ENCODE data around the gene ADAMTS6.

ADAMTS6 gene

DNA sequence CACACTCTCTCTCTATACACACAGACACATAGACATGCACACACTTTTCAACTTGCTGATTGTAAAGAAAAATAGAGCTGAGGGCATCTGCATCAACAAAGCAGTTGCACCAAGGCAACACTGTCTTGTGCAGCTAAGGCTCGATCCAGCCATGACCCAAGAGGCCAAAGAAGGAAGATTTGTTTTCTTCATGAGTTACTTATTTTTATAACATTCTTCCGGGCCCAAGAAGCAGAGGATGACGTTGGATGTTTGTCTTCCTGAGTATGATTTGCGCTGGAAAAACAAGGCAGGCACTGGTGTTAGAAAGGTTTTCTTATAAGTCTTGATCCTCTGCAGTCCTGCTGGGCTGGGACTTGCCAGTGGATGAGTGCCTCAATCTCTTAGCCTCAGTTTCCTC is 344.1 kb downstream of the ADAMTS6 start:
- DNase-seq: no peak
- H3K4me3 ChIP-seq (ENCODE audit: low read depth, low read length): no peak overlapping the region
- no peak overlapping the region for H3K27ac ChIP-seq (ENCODE audit: low read depth, low read length)
- H2AK5ac ChIP-seq (ENCODE audit: low read length): no peak overlapping the region
- no peak overlapping the region for H2BK5ac ChIP-seq (ENCODE audit: low read depth, low read length, poor library complexity)
- no peak overlapping the region for H3K4me2 ChIP-seq (ENCODE audit: low read length)
- no peak overlapping the region for H3K14ac ChIP-seq (ENCODE audit: low read length)
- peaks cover 2% of the 10 kb centered on the region for H3K9me3 ChIP-seq (ENCODE audit: insufficient read depth, low read depth, low read length)
- peaks cover 2 to 7% of the 10 kb centered on the region in 2 experiments for H3K4me1 ChIP-seq (ENCODE audit: control insufficient read depth in 1 of 2, insufficient read depth in 2 of 2, low read length in 2 of 2)
- H3K79me1 ChIP-seq (ENCODE audit: low read length): peaks cover 21% of the 10 kb centered on the region
- H3K79me2 ChIP-seq (ENCODE audit: control insufficient read depth, insufficient read depth, low read length, poor library complexity): no peaks in the 10 kb centered on the region
- H3K18ac ChIP-seq (ENCODE audit: low read length): no peak overlapping the region
- no peak overlapping the region for H4K8ac ChIP-seq (ENCODE audit: low read depth, low read length)
- H2BK120ac ChIP-seq (ENCODE audit: insufficient read depth, low read length, poor library complexity): no peak overlapping the region
- no CpG with 5 or more reads among the region's 4 CpGs for WGBS (ENCODE audit: extremely low coverage, insufficient coverage, insufficient read length)
- peak overlapping the region; percentile 75 for H2BK12ac ChIP-seq (ENCODE audit: low read length)
- H4K91ac ChIP-seq (ENCODE audit: low read depth, low read length): peak overlapping the region; percentile 11
- H4K12ac ChIP-seq (ENCODE audit: low read depth, low read length): no peak overlapping the region
- H3K4ac ChIP-seq (ENCODE audit: low read depth, low read length): no peak overlapping the region
- H3K9ac ChIP-seq (ENCODE audit: low read length): no peak overlapping the region
- H3K23ac ChIP-seq (ENCODE audit: low read length): no peak overlapping the region
- H3K27me3 ChIP-seq (ENCODE audit: insufficient read depth, low read length): no peaks in the 10 kb centered on the region
- no peak overlapping the region for H2AFZ ChIP-seq (ENCODE audit: insufficient read depth, low read length, poor library complexity)
- no peaks in the 10 kb centered on the region for H3K36me3 ChIP-seq (ENCODE audit: control insufficient read depth in 1 of 2, insufficient read depth in 2 of 2, low read length in 2 of 2)

DNA sequence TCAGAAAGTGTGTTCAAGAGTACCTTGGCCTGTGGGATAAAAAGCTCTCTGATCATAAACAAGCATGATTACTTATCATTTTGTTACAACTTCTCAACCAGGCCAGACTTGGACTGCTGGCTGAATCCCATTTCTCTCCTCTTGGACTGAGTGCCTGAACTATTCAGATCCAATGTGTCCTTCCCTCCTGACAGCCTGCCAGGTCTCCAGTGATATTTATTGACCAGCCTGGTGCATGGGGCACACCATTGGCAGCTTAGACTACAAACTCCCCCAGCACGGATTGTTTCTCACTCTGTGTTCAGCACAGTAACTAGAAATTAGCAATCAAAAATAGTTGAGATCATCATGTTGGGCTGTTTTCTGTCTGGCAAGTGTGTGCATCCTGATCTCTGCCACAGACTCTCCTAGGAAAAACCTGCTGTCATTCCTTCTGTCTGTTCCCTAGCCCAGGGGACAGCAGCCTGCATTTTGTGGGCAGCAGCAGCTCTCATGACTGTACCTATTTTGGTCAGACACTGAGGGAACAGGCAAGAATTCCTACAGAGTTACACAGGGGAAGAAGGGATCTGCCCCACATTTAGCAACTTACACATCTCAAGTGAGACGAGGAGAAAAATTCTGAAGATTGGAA is 348.1 kb downstream of the ADAMTS6 start:
- H4K8ac ChIP-seq (ENCODE audit: low read depth, low read length): no peak overlapping the region
- H3K14ac ChIP-seq (ENCODE audit: low read length): peak overlapping the region; percentile 13
- no peak overlapping the region for H3K23ac ChIP-seq (ENCODE audit: low read length)
- no peaks in the 10 kb centered on the region for H3K27me3 ChIP-seq (ENCODE audit: insufficient read depth, low read length)
- H2BK5ac ChIP-seq (ENCODE audit: low read depth, low read length, poor library complexity): no peak overlapping the region
- H3K18ac ChIP-seq (ENCODE audit: low read length): no peak overlapping the region
- no peak overlapping the region for H2AFZ ChIP-seq (ENCODE audit: insufficient read depth, low read length, poor library complexity)
- peaks cover 2% of the 10 kb centered on the region for H3K9me3 ChIP-seq (ENCODE audit: insufficient read depth, low read depth, low read length)
- peak overlapping the region; percentile 88 for H4K91ac ChIP-seq (ENCODE audit: low read depth, low read length)
- no peak overlapping the region for H3K9ac ChIP-seq (ENCODE audit: low read length)
- H3K4me2 ChIP-seq (ENCODE audit: low read length): no peak overlapping the region
- H2BK120ac ChIP-seq (ENCODE audit: insufficient read depth, low read length, poor library complexity): peak overlapping the region; percentile 86
- no peaks in the 10 kb centered on the region for H3K36me3 ChIP-seq (ENCODE audit: control insufficient read depth in 1 of 2, insufficient read depth in 2 of 2, low read length in 2 of 2)
- no peak overlapping the region for H3K4me3 ChIP-seq (ENCODE audit: low read depth, low read length)
- H2BK12ac ChIP-seq (ENCODE audit: low read length): peak overlapping the region; percentile 98
- no peaks in the 10 kb centered on the region for H3K79me2 ChIP-seq (ENCODE audit: control insufficient read depth, insufficient read depth, low read length, poor library complexity)
- H3K4ac ChIP-seq (ENCODE audit: low read depth, low read length): peak overlapping the region; percentile 17
- H2AK5ac ChIP-seq (ENCODE audit: low read length): peak overlapping the region; percentile 97
- no peak overlapping the region for H4K12ac ChIP-seq (ENCODE audit: low read depth, low read length)
- DNase-seq: no peak
- H3K4me1 ChIP-seq (ENCODE audit: control insufficient read depth in 1 of 2, insufficient read depth in 2 of 2, low read length in 2 of 2): peaks cover 2 to 10% of the 10 kb centered on the region in 2 experiments
- H3K27ac ChIP-seq (ENCODE audit: low read depth, low read length): peak overlapping the region; percentile 1
- WGBS (ENCODE audit: extremely low coverage, insufficient coverage, insufficient read length): no CpG with 5 or more reads among the region's 2 CpGs
- peaks cover 29% of the 10 kb centered on the region for H3K79me1 ChIP-seq (ENCODE audit: low read length)

DNA sequence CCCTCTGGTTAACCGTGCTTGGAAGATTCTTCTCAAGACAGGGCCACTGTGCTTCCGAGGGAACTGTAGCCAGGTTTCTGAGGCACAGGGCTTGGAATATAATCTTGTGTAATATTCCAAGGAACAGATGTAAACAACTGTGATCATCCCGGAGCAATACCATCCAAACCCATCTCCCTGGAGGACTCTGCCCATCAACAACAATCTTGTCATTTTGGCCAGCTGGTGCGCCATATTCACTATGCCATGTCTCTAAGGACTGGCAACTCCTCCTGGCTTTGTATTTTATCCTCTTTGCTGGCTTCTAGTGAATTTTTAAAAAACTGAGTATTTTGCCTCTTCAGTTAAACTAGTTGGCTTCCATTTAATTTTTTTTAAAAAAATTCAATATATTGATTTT is 349.3 kb downstream of the ADAMTS6 start:
- Histone ChIP-seq H3K79me1 (ENCODE audit: low read length) (peaks cover 35% of the 10 kb centered on the region), H2BK120ac (ENCODE audit: insufficient read depth, low read length, poor library complexity) (peak overlapping the region; percentile 47), H3K27me3 (ENCODE audit: insufficient read depth, low read length) (no peaks in the 10 kb centered on the region), H4K8ac (ENCODE audit: low read depth, low read length) (peak overlapping the region; percentile 20), H3K14ac (ENCODE audit: low read length) (no peak overlapping the region), H3K4me1 (ENCODE audit: control insufficient read depth in 1 of 2, insufficient read depth in 2 of 2, low read length in 2 of 2) (peaks cover 2 to 16% of the 10 kb centered on the region in 2 experiments), H3K36me3 (ENCODE audit: control insufficient read depth in 1 of 2, insufficient read depth in 2 of 2, low read length in 2 of 2) (no peaks in the 10 kb centered on the region), H3K23ac (ENCODE audit: low read length) (no peak overlapping the region), H3K27ac (ENCODE audit: low read depth, low read length) (no peak overlapping the region), H2AK5ac (ENCODE audit: low read length) (peak overlapping the region; percentile 49), H3K79me2 (ENCODE audit: control insufficient read depth, insufficient read depth, low read length, poor library complexity) (no peaks in the 10 kb centered on the region), H3K4me2 (ENCODE audit: low read length) (no peak overlapping the region), H4K91ac (ENCODE audit: low read depth, low read length) (peak overlapping the region; percentile 60), H3K9ac (ENCODE audit: low read length) (no peak overlapping the region), H2BK5ac (ENCODE audit: low read depth, low read length, poor library complexity) (no peak overlapping the region), H2AFZ (ENCODE audit: insufficient read depth, low read length, poor library complexity) (no peak overlapping the region), H3K4ac (ENCODE audit: low read depth, low read length) (no peak overlapping the region), H3K9me3 (ENCODE audit: insufficient read depth, low read depth, low read length) (peaks cover 2% of the 10 kb centered on the region), H3K4me3 (ENCODE audit: low read depth, low read length) (no peak overlapping the region), H2BK12ac (ENCODE audit: low read length) (peak overlapping the region; percentile 29), H4K12ac (ENCODE audit: low read depth, low read length) (no peak overlapping the region), H3K18ac (ENCODE audit: low read length) (no peak overlapping the region)
- no CpG with 5 or more reads among the region's 4 CpGs for WGBS (ENCODE audit: extremely low coverage, insufficient coverage, insufficient read length)
- no peak for DNase-seq

DNA sequence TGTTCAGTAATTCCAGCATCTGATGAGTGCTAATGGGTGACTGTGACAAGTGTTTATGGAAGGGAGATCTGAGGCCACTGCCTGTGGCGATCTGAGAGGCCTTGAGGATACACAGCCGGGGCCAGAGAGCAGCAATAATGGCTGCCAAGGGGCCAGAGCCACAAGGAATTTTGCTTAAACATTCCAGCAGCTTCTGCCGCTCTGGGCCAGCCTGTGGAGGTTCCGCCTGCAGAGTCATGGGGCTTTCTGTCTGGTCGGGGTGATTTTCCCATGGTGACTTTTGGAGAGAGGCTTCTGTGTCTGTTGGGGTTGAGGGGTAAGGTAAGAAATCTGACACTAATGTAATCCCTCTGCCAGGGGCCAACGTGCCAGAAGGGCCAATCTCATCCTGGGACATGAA is 353.5 kb downstream of the ADAMTS6 start:
- Histone ChIP-seq H3K79me2 (ENCODE audit: control insufficient read depth, insufficient read depth, low read length, poor library complexity) (peaks cover 3% of the 10 kb centered on the region), H4K91ac (ENCODE audit: low read depth, low read length) (peak overlapping the region; percentile 94), H2AK5ac (ENCODE audit: low read length) (peak overlapping the region; percentile 49), H3K27ac (ENCODE audit: low read depth, low read length) (peak overlapping the region; percentile 96), H3K27me3 (ENCODE audit: insufficient read depth, low read length) (no peaks in the 10 kb centered on the region), H3K4me2 (ENCODE audit: low read length) (no peak overlapping the region), H4K8ac (ENCODE audit: low read depth, low read length) (peak overlapping the region; percentile 6), H3K9ac (ENCODE audit: low read length) (peak overlapping the region; percentile 4), H3K23ac (ENCODE audit: low read length) (no peak overlapping the region), H3K9me3 (ENCODE audit: insufficient read depth, low read depth, low read length) (no peaks in the 10 kb centered on the region), H3K36me3 (ENCODE audit: control insufficient read depth in 1 of 2, insufficient read depth in 2 of 2, low read length in 2 of 2) (no peaks in the 10 kb centered on the region), H4K12ac (ENCODE audit: low read depth, low read length) (peak overlapping the region; percentile 6), H3K18ac (ENCODE audit: low read length) (peak overlapping the region; percentile 61), H2BK120ac (ENCODE audit: insufficient read depth, low read length, poor library complexity) (peak overlapping the region; percentile 95), H3K4me3 (ENCODE audit: low read depth, low read length) (no peak overlapping the region), H2BK5ac (ENCODE audit: low read depth, low read length, poor library complexity) (peak overlapping the region; percentile 35), H3K14ac (ENCODE audit: low read length) (peak overlapping the region; percentile 91), H2BK12ac (ENCODE audit: low read length) (peak overlapping the region; percentile 93), H3K79me1 (ENCODE audit: low read length) (peaks cover 31% of the 10 kb centered on the region), H2AFZ (ENCODE audit: insufficient read depth, low read length, poor library complexity) (no peak overlapping the region), H3K4ac (ENCODE audit: low read depth, low read length) (peak overlapping the region; percentile 4), H3K4me1 (ENCODE audit: control insufficient read depth in 1 of 2, insufficient read depth in 2 of 2, low read length in 2 of 2) (peaks cover 7 to 14% of the 10 kb centered on the region in 2 experiments)
- no CpG with 5 or more reads among the region's 6 CpGs for WGBS (ENCODE audit: extremely low coverage, insufficient coverage, insufficient read length)
- DNase-seq: no peak
